Liver (tissue), 9 donors: ENCODE results near the gene EXOC5. TPM values are rescaled to one million over a fixed set of nuclear protein-coding genes. Genes with fewer than 3 reads are reported as not detected.
"Not testable (repeated sequence)": the region's sequence is repeated elsewhere in the genome, so short reads cannot be mapped to it uniquely, and the experiment has no call there.

Experiments used
- DNase-seq: peaks from one replicate; pipeline ENCODE4 v3.0.0-alpha.2; 2017; ENCODE audit warnings: low spot score
- H3K27ac ChIP-seq, 2 donors: one replicate each; pipeline ENCODE4 v1.7.0; 2013; ENCODE audit warnings: inconsistent platforms in 2 of 2, low read length in 2 of 2, control low read depth in 1 of 2, low read depth in 1 of 2, mild to moderate bottlenecking in 1 of 2
- H3K27me3 ChIP-seq, 4 donors: one replicate each; pipeline versions ENCODE4 v1.6.1 to v1.7.0; 2013; ENCODE audit warnings: low read length in 3 of 4, inconsistent platforms in 1 of 4, mild to moderate bottlenecking in 1 of 4, moderate library complexity in 1 of 4; ENCODE audit not compliant: control insufficient read depth in 4 of 4, insufficient read depth in 4 of 4
- H3K36me3 ChIP-seq, 4 donors: one replicate each; pipeline versions ENCODE4 v1.6.1 to v1.7.0; 2013; ENCODE audit warnings: low read length in 3 of 4, mild to moderate bottlenecking in 3 of 4, low read depth in 1 of 4, moderate library complexity in 1 of 4; ENCODE audit not compliant: control insufficient read depth in 4 of 4, insufficient read depth in 3 of 4
- H3K4me1 ChIP-seq, 4 donors: one replicate each; pipeline versions ENCODE4 v1.6.1 to v1.7.0; 2013; ENCODE audit warnings: low read length in 3 of 4, mild to moderate bottlenecking in 3 of 4, moderate library complexity in 1 of 4; ENCODE audit not compliant: control insufficient read depth in 4 of 4, insufficient read depth in 4 of 4
- H3K4me3 ChIP-seq, 3 donors: one replicate each; pipeline versions ENCODE4 v1.6.1 to v1.7.0; 2013; ENCODE audit warnings: low read length in 3 of 3, control low read depth in 1 of 3, low read depth in 1 of 3, mild to moderate bottlenecking in 1 of 3
- H3K9ac ChIP-seq, 2 donors: one replicate each; pipeline ENCODE4 v1.7.0; 2013; ENCODE audit warnings: low read length in 2 of 2, mild to moderate bottlenecking in 2 of 2, moderate library complexity in 2 of 2, control low read depth in 1 of 2, low read depth in 1 of 2
- H3K9me3 ChIP-seq, 4 donors: one replicate each; pipeline versions ENCODE4 v1.6.1 to v1.7.0; 2013; ENCODE audit warnings: low read length in 3 of 4; ENCODE audit not compliant: control insufficient read depth in 4 of 4
- EGR1 ChIP-seq, 2 donors: IDR thresholded peaks; 2 replicates each; pipeline ENCODE4 v1.6.1; 2016 to 2018; ENCODE audit warnings: antibody characterized with exemption in 2 of 2, low read depth in 2 of 2
- FOXA1 ChIP-seq: IDR thresholded peaks from 2 replicates; pipeline ENCODE4 v1.6.1; 2016; ENCODE audit warnings: antibody characterized with exemption
- FOXA2 ChIP-seq: IDR thresholded peaks from 2 replicates; pipeline ENCODE4 v1.6.1; 2016; ENCODE audit warnings: antibody characterized with exemption
- GABPA ChIP-seq, 2 donors: IDR thresholded peaks in 1 of 2; conservative IDR thresholded peaks in 1 of 2; 2 replicates each; pipeline ENCODE4 v1.6.1; 2016; ENCODE audit warnings: antibody characterized with exemption in 2 of 2, mild to moderate bottlenecking in 1 of 2, moderate library complexity in 1 of 2
- HNF4A ChIP-seq, 2 donors: conservative IDR thresholded peaks; 2 replicates each; pipeline ENCODE4 v1.6.1; 2016; ENCODE audit warnings: antibody characterized with exemption in 2 of 2, mild to moderate bottlenecking in 2 of 2
- HNF4G ChIP-seq: IDR thresholded peaks from 2 replicates; pipeline ENCODE4 v1.6.1; 2016; ENCODE audit warnings: antibody characterized with exemption
- JUND ChIP-seq, 2 donors: IDR thresholded peaks; 2 replicates each; pipeline ENCODE4 v1.6.1; 2016; ENCODE audit warnings: antibody characterized with exemption in 2 of 2
- NR2F2 ChIP-seq: IDR thresholded peaks from 2 replicates; pipeline ENCODE4 v1.6.1; 2016; ENCODE audit warnings: antibody characterized with exemption
- RAD21 ChIP-seq, 2 donors: IDR thresholded peaks; 2 replicates each; pipeline ENCODE4 v1.6.1; 2016; ENCODE audit warnings: antibody characterized with exemption in 2 of 2, mild to moderate bottlenecking in 2 of 2
- RXRA ChIP-seq, 2 donors: IDR thresholded peaks; 2 replicates each; pipeline ENCODE4 v1.6.1; 2017 to 2018; ENCODE audit warnings: antibody characterized with exemption in 2 of 2, mild to moderate bottlenecking in 1 of 2
- SP1 ChIP-seq: IDR thresholded peaks from 2 replicates; pipeline ENCODE4 v1.6.1; 2018; ENCODE audit warnings: antibody characterized with exemption, mild to moderate bottlenecking
- TAF1 ChIP-seq: conservative IDR thresholded peaks from 2 replicates; pipeline ENCODE4 v1.6.1; 2016; ENCODE audit warnings: antibody characterized with exemption, mild to moderate bottlenecking
- YY1 ChIP-seq: IDR thresholded peaks from 2 replicates; pipeline ENCODE4 v1.6.1; 2016; ENCODE audit warnings: antibody characterized with exemption, mild to moderate bottlenecking
- WGBS: extraction: QIAGEN DNeasy Blood & Tissue Kit; methylation state at CpG from one replicate; pipeline ENCODE4 v1.1.7; 2013; 5-methylcytosine and 5-hydroxymethylcytosine counted together
- polyA plus RNA-seq, 2 donors: library from polyadenylated mRNA; stranded (reverse) in 1 of 2; unstranded in 1 of 2; fragments of 200-250 nt in 1 of 2; fragments of >200 nt in 1 of 2; fragmentation: Nextera tagmentation in 1 of 2; extraction: Ambion mirVana in 1 of 2; gene quantifications; one replicate each; pipeline versions ENCODE4 v1.2.1 to v1.2.3, GENCODE V29; 2013 to 2015
- total RNA-seq, 2 donors: library from RNA; depleted of rRNA; stranded (reverse); fragments of >200 nt; gene quantifications; one replicate each; pipeline ENCODE4 v1.2.3, GENCODE V29; 2014
- TF ChIP-seq, protein P1 (sequence below): fragments of 150-350 bp; IDR thresholded peaks from 2 replicates; pipeline ENCODE4 v1.5.1; 2017; ENCODE audit warnings: improper control_type of control experiment, low read depth, low read length; ENCODE audit not compliant: missing input control
- TF ChIP-seq, protein P2 (sequence below): IDR thresholded peaks from 2 replicates; pipeline ENCODE4 v1.6.1; 2016; ENCODE audit warnings: antibody characterized with exemption
- TF ChIP-seq, protein P3 (sequence below): IDR thresholded peaks from 2 replicates; pipeline ENCODE4 v1.6.1; 2016; ENCODE audit warnings: antibody characterized with exemption, mild to moderate bottlenecking
- TF ChIP-seq, protein P4 (sequence below): IDR thresholded peaks from 2 replicates; pipeline ENCODE4 v1.6.1; 2016; ENCODE audit warnings: antibody characterized with exemption
- donor health status: healthy.
- donor health status: healthy.
- donor health status: healthy.
- donor health status: healthy.
- donor health status: healthy.

EXOC5 gene
- total and polyA plus RNA-seq, 4 donors: 7.9 to 28.9 (median 20.8) TPM

DNA sequence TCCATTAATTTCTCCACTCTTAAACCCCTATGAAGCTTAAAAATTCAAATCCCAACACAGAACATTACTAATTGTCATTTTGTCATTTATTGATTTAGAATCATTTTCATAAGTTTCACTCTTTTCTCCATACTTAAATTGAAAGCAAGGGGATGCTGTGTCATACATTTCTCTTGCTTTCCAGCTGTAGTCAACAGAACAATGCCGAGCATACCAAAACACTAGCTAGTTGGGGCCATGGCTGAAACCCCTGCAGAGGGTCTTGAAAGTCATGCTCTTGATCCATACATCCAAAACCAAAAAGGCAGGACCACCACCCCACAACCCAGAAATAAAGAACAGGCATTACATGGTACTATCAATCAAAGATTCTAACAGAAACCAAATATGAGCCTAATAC lies 9.0 kb downstream of the EXOC5 start:
- no peak for TF ChIP-seq GABPA (IDR thresholded peaks at IDR 0.05 in 1 of 2, conservative IDR thresholded peaks at IDR 0.05 in 1 of 2)
- no peak for TF ChIP-seq RXRA (IDR thresholded peaks at IDR 0.05)
- TF ChIP-seq, protein P1, sequence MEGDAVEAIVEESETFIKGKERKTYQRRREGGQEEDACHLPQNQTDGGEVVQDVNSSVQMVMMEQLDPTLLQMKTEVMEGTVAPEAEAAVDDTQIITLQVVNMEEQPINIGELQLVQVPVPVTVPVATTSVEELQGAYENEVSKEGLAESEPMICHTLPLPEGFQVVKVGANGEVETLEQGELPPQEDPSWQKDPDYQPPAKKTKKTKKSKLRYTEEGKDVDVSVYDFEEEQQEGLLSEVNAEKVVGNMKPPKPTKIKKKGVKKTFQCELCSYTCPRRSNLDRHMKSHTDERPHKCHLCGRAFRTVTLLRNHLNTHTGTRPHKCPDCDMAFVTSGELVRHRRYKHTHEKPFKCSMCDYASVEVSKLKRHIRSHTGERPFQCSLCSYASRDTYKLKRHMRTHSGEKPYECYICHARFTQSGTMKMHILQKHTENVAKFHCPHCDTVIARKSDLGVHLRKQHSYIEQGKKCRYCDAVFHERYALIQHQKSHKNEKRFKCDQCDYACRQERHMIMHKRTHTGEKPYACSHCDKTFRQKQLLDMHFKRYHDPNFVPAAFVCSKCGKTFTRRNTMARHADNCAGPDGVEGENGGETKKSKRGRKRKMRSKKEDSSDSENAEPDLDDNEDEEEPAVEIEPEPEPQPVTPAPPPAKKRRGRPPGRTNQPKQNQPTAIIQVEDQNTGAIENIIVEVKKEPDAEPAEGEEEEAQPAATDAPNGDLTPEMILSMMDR: no peak
- no peak for TF ChIP-seq SP1
- no peak for TF ChIP-seq YY1
- no peak for TF ChIP-seq JUND (IDR thresholded peaks at IDR 0.05)
- TF ChIP-seq HNF4A (conservative IDR thresholded peaks at IDR 0.05): no peak
- TF ChIP-seq, protein P2, sequence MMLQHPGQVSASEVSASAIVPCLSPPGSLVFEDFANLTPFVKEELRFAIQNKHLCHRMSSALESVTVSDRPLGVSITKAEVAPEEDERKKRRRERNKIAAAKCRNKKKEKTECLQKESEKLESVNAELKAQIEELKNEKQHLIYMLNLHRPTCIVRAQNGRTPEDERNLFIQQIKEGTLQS: no peak
- Histone ChIP-seq H3K27me3 (no peaks in the 10 kb centered on the region), H3K36me3 (no peaks in the 10 kb centered on the region), H3K9ac (no peak overlapping the region), H3K4me3 (no peak overlapping the region), H3K4me1 (peaks cover 1 to 16% (median 11%) of the 10 kb centered on the region in 4 donors), H3K9me3 (no peaks in the 10 kb centered on the region), H3K27ac (no peak overlapping the region)
- 95% methylated on average over 1 of the region's 1 CpG for WGBS
- DNase-seq: no peak

- WGBS: 90% methylated on average over 2 of the region's 2 CpGs
- H3K27ac ChIP-seq, H3K4me3 ChIP-seq, H3K27me3 ChIP-seq, DNase-seq, H3K9ac ChIP-seq, H3K9me3 ChIP-seq, H3K36me3 ChIP-seq: not testable (repeated sequence)
- H3K4me1 ChIP-seq: peaks cover 1 to 16% (median 11%) of the 10 kb centered on the region in 4 donors
Observed at GRCh38 chr14:57258221-57258620, 10.5 kb downstream of the EXOC5 start.

DNA sequence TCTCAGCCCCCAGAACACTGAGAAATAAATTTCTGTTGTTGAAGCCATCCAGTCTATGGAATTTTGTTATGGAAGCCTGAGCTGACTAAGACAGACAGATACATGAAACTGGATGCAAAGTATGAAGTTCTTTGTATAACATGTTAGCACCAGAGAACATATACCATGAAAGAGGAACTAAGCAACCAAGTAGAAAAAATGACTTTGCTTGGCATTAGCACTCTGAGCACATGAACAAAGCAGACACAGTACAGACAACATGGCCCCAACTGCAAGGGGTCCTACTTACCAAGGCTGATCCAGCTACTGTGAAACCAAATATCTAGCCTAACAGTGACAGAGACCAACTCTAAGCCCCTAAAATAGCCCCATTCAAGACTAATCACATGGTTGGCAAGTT lies 13.8 kb downstream of the EXOC5 start:
- no peaks in the 10 kb centered on the region for H3K9me3 ChIP-seq
- no peak for DNase-seq
- H3K9ac ChIP-seq: no peak overlapping the region
- H3K27ac ChIP-seq: no peak overlapping the region
- TF ChIP-seq EGR1 (IDR thresholded peaks at IDR 0.05; ENCODE audit: low read depth in 2 of 2): no peak
- no peak for TF ChIP-seq FOXA1
- no peak for TF ChIP-seq RXRA (IDR thresholded peaks at IDR 0.05)
- no peak for TF ChIP-seq HNF4A (conservative IDR thresholded peaks at IDR 0.05)
- no peak for TF ChIP-seq NR2F2
- TF ChIP-seq YY1: no peak
- no peak for TF ChIP-seq SP1
- TF ChIP-seq, protein P2: no peak
- TF ChIP-seq JUND (IDR thresholded peaks at IDR 0.05): no peak
- TF ChIP-seq HNF4G: no peak
- no peak for TF ChIP-seq FOXA2
- TF ChIP-seq, protein P3, sequence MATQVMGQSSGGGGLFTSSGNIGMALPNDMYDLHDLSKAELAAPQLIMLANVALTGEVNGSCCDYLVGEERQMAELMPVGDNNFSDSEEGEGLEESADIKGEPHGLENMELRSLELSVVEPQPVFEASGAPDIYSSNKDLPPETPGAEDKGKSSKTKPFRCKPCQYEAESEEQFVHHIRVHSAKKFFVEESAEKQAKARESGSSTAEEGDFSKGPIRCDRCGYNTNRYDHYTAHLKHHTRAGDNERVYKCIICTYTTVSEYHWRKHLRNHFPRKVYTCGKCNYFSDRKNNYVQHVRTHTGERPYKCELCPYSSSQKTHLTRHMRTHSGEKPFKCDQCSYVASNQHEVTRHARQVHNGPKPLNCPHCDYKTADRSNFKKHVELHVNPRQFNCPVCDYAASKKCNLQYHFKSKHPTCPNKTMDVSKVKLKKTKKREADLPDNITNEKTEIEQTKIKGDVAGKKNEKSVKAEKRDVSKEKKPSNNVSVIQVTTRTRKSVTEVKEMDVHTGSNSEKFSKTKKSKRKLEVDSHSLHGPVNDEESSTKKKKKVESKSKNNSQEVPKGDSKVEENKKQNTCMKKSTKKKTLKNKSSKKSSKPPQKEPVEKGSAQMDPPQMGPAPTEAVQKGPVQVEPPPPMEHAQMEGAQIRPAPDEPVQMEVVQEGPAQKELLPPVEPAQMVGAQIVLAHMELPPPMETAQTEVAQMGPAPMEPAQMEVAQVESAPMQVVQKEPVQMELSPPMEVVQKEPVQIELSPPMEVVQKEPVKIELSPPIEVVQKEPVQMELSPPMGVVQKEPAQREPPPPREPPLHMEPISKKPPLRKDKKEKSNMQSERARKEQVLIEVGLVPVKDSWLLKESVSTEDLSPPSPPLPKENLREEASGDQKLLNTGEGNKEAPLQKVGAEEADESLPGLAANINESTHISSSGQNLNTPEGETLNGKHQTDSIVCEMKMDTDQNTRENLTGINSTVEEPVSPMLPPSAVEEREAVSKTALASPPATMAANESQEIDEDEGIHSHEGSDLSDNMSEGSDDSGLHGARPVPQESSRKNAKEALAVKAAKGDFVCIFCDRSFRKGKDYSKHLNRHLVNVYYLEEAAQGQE: no peak
- no peak for TF ChIP-seq RAD21 (IDR thresholded peaks at IDR 0.05)
- no peak for TF ChIP-seq TAF1
- TF ChIP-seq, protein P4, sequence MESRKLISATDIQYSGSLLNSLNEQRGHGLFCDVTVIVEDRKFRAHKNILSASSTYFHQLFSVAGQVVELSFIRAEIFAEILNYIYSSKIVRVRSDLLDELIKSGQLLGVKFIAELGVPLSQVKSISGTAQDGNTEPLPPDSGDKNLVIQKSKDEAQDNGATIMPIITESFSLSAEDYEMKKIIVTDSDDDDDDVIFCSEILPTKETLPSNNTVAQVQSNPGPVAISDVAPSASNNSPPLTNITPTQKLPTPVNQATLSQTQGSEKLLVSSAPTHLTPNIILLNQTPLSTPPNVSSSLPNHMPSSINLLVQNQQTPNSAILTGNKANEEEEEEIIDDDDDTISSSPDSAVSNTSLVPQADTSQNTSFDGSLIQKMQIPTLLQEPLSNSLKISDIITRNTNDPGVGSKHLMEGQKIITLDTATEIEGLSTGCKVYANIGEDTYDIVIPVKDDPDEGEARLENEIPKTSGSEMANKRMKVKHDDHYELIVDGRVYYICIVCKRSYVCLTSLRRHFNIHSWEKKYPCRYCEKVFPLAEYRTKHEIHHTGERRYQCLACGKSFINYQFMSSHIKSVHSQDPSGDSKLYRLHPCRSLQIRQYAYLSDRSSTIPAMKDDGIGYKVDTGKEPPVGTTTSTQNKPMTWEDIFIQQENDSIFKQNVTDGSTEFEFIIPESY: no peak
- TF ChIP-seq, protein P1: no peak
- TF ChIP-seq GABPA (IDR thresholded peaks at IDR 0.05 in 1 of 2, conservative IDR thresholded peaks at IDR 0.05 in 1 of 2): no peak
- H3K4me1 ChIP-seq: no peaks in the 10 kb centered on the region
- H3K36me3 ChIP-seq: no peaks in the 10 kb centered on the region
- H3K4me3 ChIP-seq: no peak overlapping the region
- H3K27me3 ChIP-seq: no peaks in the 10 kb centered on the region
